Naive thymus-derived CD8-positive, alpha-beta T cell (primary cell): Measurements from ENCODE around the gene TMEM11. TPM values are rescaled to one million over a fixed set of nuclear protein-coding genes. Genes with fewer than 3 reads are reported as not detected.

Source experiments
- ATAC-seq, 2 donors: fragments of 150-1000 bp; cut with Tn5 transposase in 1 of 2; sonication (Bioruptor Pico), chemical (Tn5 transposase) in 1 of 2; 1 replicate in 1 of 2; 2 replicates in 1 of 2; pipeline ENCODE4 v1.10.0; 2021; ENCODE audit warnings: mild to moderate bottlenecking in 2 of 2, moderate library complexity in 2 of 2
- POLR2A ChIA-PET: fragments of 350-600 bp; sonication (Branson Sonifier 250); formaldehyde crosslinking; loops from one replicate; lab custom pipeline; 2021; ENCODE audit warnings: antibody characterized with exemption; lab: Charles Lee
- DNase-seq, 10 donors: peaks; one replicate each; pipeline versions ENCODE4 v3.0.0 to v3.0.0-alpha.2; 2020 to 2022
- H3K27ac Mint-ChIP-seq, 10 donors: one replicate each; pipeline ENCODE4 v1.8.0; 2020 to 2022; ENCODE audit warnings: mild to moderate bottlenecking in 10 of 10, mixed read lengths in 10 of 10, moderate library complexity in 4 of 10, inconsistent platforms in 1 of 10
- H3K27me3 Mint-ChIP-seq, 5 donors: one replicate each; pipeline ENCODE4 v1.8.0; 2021 to 2022; ENCODE audit warnings: mixed read lengths in 5 of 5
- H3K36me3 Mint-ChIP-seq, 3 donors: one replicate each; pipeline ENCODE4 v1.8.0; 2020 to 2022; ENCODE audit warnings: mixed read lengths in 3 of 3, mild to moderate bottlenecking in 2 of 3, inconsistent platforms in 1 of 3
- H3K4me1 Mint-ChIP-seq, 4 donors: one replicate each; pipeline ENCODE4 v1.8.0; 2021 to 2022; ENCODE audit warnings: mixed read lengths in 4 of 4
- H3K4me3 Mint-ChIP-seq, 10 donors: one replicate each; pipeline ENCODE4 v1.8.0; 2020 to 2022; ENCODE audit warnings: mild to moderate bottlenecking in 10 of 10, mixed read lengths in 10 of 10, moderate library complexity in 6 of 10, inconsistent platforms in 1 of 10
- H3K9me3 Mint-ChIP-seq, 9 donors: one replicate each; pipeline ENCODE4 v1.8.0; 2020 to 2022; ENCODE audit warnings: mixed read lengths in 9 of 9, mild to moderate bottlenecking in 3 of 9, inconsistent platforms in 1 of 9, moderate library complexity in 1 of 9
- polyA plus RNA-seq, 3 donors: library from polyadenylated mRNA; unstranded; fragments of 300-500 nt; fragmentation: Illumina TruSeq; gene quantifications; one replicate each; pipeline ENCODE4 v1.2.3, GENCODE V29; 2021
- total RNA-seq, 8 experiments: library from RNA in 2 of 8; stranded (reverse) in 2 of 8; gene quantifications; one replicate each; pipeline ENCODE4 v1.2.3 and lab custom pipeline; 2021 to 2026

The TMEM11 gene
- total and polyA plus RNA-seq, 5 experiments from 2014 or later: 14.9 to 31.9 (median 19.5) TPM

- Mint-ChIP-seq H3K36me3 (peaks cover under 1 to 50% (median 2%) of the 10 kb centered on the region in 3 donors), H3K4me3 (no peak overlapping the region), H3K27me3 (no peaks in the 10 kb centered on the region), H3K4me1 (peaks cover 0 to 7% (median 3%) of the 10 kb centered on the region in 4 donors), H3K9me3 (no peaks in the 10 kb centered on the region), H3K27ac (peak overlapping the region in 1 of 10 donors; percentile 51)
- POLR2A ChIA-PET: no interaction called here
- no peak for ATAC-seq
- no peak for DNase-seq
Measured at GRCh38 chr17:21191698-21192097, 22.3 kb downstream of the TMEM11 start.

GRCh38 chr17:21190078-21190477 lies 23.9 kb downstream of the TMEM11 start:
- no peak overlapping the region for H3K4me3 Mint-ChIP-seq
- peak overlapping the region in 4 of 10 donors; percentile 30 to 67 (median 44) for H3K27ac Mint-ChIP-seq
- H3K36me3 Mint-ChIP-seq: peaks cover 2 to 51% (median 3%) of the 10 kb centered on the region in 3 donors
- no peaks in the 10 kb centered on the region for H3K27me3 Mint-ChIP-seq
- H3K4me1 Mint-ChIP-seq: peaks cover 0 to 7% (median 3%) of the 10 kb centered on the region in 4 donors
- DNase-seq (no peak), ATAC-seq (no peak)
- no peaks in the 10 kb centered on the region for H3K9me3 Mint-ChIP-seq
- POLR2A ChIA-PET: no interaction called here

GRCh38 chr17:21189361-21189760 lies 24.6 kb downstream of the TMEM11 start:
- no peak for DNase-seq
- Mint-ChIP-seq H3K4me3 (no peak overlapping the region), H3K36me3 (peaks cover 3 to 52% (median 6%) of the 10 kb centered on the region in 3 donors), H3K9me3 (no peaks in the 10 kb centered on the region), H3K27me3 (no peaks in the 10 kb centered on the region), H3K27ac (peak overlapping the region in 1 of 10 donors; percentile 11), H3K4me1 (peaks cover 0 to 5% (median 2%) of the 10 kb centered on the region in 4 donors)
- ATAC-seq: no peak
- POLR2A ChIA-PET: no interaction called here

- H3K27ac Mint-ChIP-seq: peak overlapping the region in 1 of 10 donors; percentile 14
- H3K36me3 Mint-ChIP-seq: peaks cover 3 to 64% (median 12%) of the 10 kb centered on the region in 3 donors
- H3K9me3 Mint-ChIP-seq: no peaks in the 10 kb centered on the region
- POLR2A ChIA-PET: no interaction called here
- DNase-seq (no peak), ATAC-seq (no peak)
- no peaks in the 10 kb centered on the region for H3K27me3 Mint-ChIP-seq
- H3K4me1 Mint-ChIP-seq: peaks cover 0 to 5% (median under 1%) of the 10 kb centered on the region in 4 donors
- no peak overlapping the region for H3K4me3 Mint-ChIP-seq
Measured at GRCh38 chr17:21186399-21187187, 27.4 kb downstream of the TMEM11 start.

- H3K27me3 Mint-ChIP-seq: no peaks in the 10 kb centered on the region
- H3K4me1 Mint-ChIP-seq: peaks cover 0 to 5% (median under 1%) of the 10 kb centered on the region in 4 donors
- no peak overlapping the region for H3K27ac Mint-ChIP-seq
- no peaks in the 10 kb centered on the region for H3K9me3 Mint-ChIP-seq
- DNase-seq (no peak), ATAC-seq (no peak)
- POLR2A ChIA-PET: no interaction called here
- no peak overlapping the region for H3K4me3 Mint-ChIP-seq
- H3K36me3 Mint-ChIP-seq: peaks cover 3 to 58% (median 12%) of the 10 kb centered on the region in 3 donors
Measured at GRCh38 chr17:21185061-21185460, 28.9 kb downstream of the TMEM11 start.

- peaks cover 0 to 5% (median under 1%) of the 10 kb centered on the region in 4 donors for H3K4me1 Mint-ChIP-seq
- H3K9me3 Mint-ChIP-seq: no peaks in the 10 kb centered on the region
- peaks cover 3 to 56% (median 13%) of the 10 kb centered on the region in 3 donors for H3K36me3 Mint-ChIP-seq
- no peak overlapping the region for H3K4me3 Mint-ChIP-seq
- no peaks in the 10 kb centered on the region for H3K27me3 Mint-ChIP-seq
- POLR2A ChIA-PET: no interaction called here
- DNase-seq: no peak
- no peak overlapping the region for H3K27ac Mint-ChIP-seq
- no peak for ATAC-seq
Measured at GRCh38 chr17:21184570-21184969, 29.4 kb downstream of the TMEM11 start.

- Mint-ChIP-seq H3K36me3 (peaks cover 3 to 60% (median 13%) of the 10 kb centered on the region in 3 donors), H3K27ac (peak overlapping the region in 2 of 10 donors; percentile 3 to 73), H3K4me1 (peaks cover 0 to 5% (median under 1%) of the 10 kb centered on the region in 4 donors), H3K9me3 (no peaks in the 10 kb centered on the region), H3K4me3 (no peak overlapping the region), H3K27me3 (no peaks in the 10 kb centered on the region)
- POLR2A ChIA-PET: no interaction called here
- ATAC-seq (no peak), DNase-seq (no peak)
Measured at GRCh38 chr17:21183468-21183867, 30.5 kb downstream of the TMEM11 start.

- peak overlapping the region in 1 of 10 donors; percentile 71 for H3K27ac Mint-ChIP-seq
- POLR2A ChIA-PET: interaction anchor here (0.6 kb wide), 1 partner anchor 54 kb away, joined by 5 read pairs; no protein-coding TSS in a partner anchor
- no peaks in the 10 kb centered on the region for H3K9me3 Mint-ChIP-seq
- H3K4me1 Mint-ChIP-seq: peaks cover 0 to 6% (median under 1%) of the 10 kb centered on the region in 4 donors
- H3K4me3 Mint-ChIP-seq: no peak overlapping the region
- peaks cover 0 to 42% (median 12%) of the 10 kb centered on the region in 3 donors for H3K36me3 Mint-ChIP-seq
- no peaks in the 10 kb centered on the region for H3K27me3 Mint-ChIP-seq
- ATAC-seq: no peak
- no peak for DNase-seq
Measured at GRCh38 chr17:21177854-21178600, 35.9 kb downstream of the TMEM11 start.

GRCh38 chr17:21177401-21177800 lies 36.6 kb downstream of the TMEM11 start:
- ATAC-seq: no peak
- H3K36me3 Mint-ChIP-seq: peaks cover 0 to 44% (median 13%) of the 10 kb centered on the region in 3 donors
- no peaks in the 10 kb centered on the region for H3K27me3 Mint-ChIP-seq
- peak overlapping the region in 1 of 10 donors; percentile 71 for H3K27ac Mint-ChIP-seq
- DNase-seq: no peak
- no peaks in the 10 kb centered on the region for H3K9me3 Mint-ChIP-seq
- H3K4me3 Mint-ChIP-seq: no peak overlapping the region
- POLR2A ChIA-PET: no interaction called here
- H3K4me1 Mint-ChIP-seq: peaks cover 0 to 6% (median 1%) of the 10 kb centered on the region in 4 donors

GRCh38 chr17:21176773-21177395 lies 37.1 kb downstream of the TMEM11 start:
- POLR2A ChIA-PET: no interaction called here

GRCh38 chr17:21174713-21175112 lies 39.2 kb downstream of the TMEM11 start:
- ATAC-seq (no peak), DNase-seq (no peak)
- no peak overlapping the region for H3K4me3 Mint-ChIP-seq
- POLR2A ChIA-PET: interaction anchor here (0.9 kb wide), 1 partner anchor 46 kb away, joined by 6 read pairs; no protein-coding TSS in a partner anchor
- H3K27ac Mint-ChIP-seq: no peak overlapping the region
- H3K36me3 Mint-ChIP-seq: peaks cover 0 to 38% (median 11%) of the 10 kb centered on the region in 3 donors
- H3K9me3 Mint-ChIP-seq: no peaks in the 10 kb centered on the region
- H3K27me3 Mint-ChIP-seq: no peaks in the 10 kb centered on the region
- peaks cover 6 to 12% (median 7%) of the 10 kb centered on the region in 4 donors for H3K4me1 Mint-ChIP-seq

More at GRCh38 chr17:21176773-21177395, 37.1 kb downstream of the TMEM11 start:
- Mint-ChIP-seq H3K27me3 (no peaks in the 10 kb centered on the region), H3K36me3 (peaks cover 0 to 45% (median 13%) of the 10 kb centered on the region in 3 donors), H3K4me3 (no peak overlapping the region), H3K27ac (no peak overlapping the region), H3K4me1 (peaks cover 0 to 5% (median 1%) of the 10 kb centered on the region in 4 donors), H3K9me3 (no peaks in the 10 kb centered on the region)
- DNase-seq: no peak
- no peak for ATAC-seq

GRCh38 chr17:21174186-21174585 lies 39.8 kb downstream of the TMEM11 start:
- POLR2A ChIA-PET: no interaction called here
- no peak overlapping the region for H3K4me3 Mint-ChIP-seq
- DNase-seq (no peak), ATAC-seq (no peak)
- H3K4me1 Mint-ChIP-seq: peaks cover 6 to 12% (median 7%) of the 10 kb centered on the region in 4 donors
- H3K36me3 Mint-ChIP-seq: peaks cover 0 to 34% (median 11%) of the 10 kb centered on the region in 3 donors
- no peaks in the 10 kb centered on the region for H3K9me3 Mint-ChIP-seq
- H3K27me3 Mint-ChIP-seq: no peaks in the 10 kb centered on the region
- H3K27ac Mint-ChIP-seq: no peak overlapping the region
